Lung microvascular endothelial cell (primary cell): ENCODE results near the gene GPR107. TPM values are rescaled to one million over a fixed set of nuclear protein-coding genes. Genes with fewer than 3 reads are reported as not detected.

Source experiments
- DNase-seq, 2 donors: peaks; one replicate each; pipeline versions ENCODE4 v3.0.0 to v3.0.0-alpha.2; 2010; ENCODE audit warnings: low read depth in 2 of 2
- total RNA-seq: library from RNA; depleted of rRNA; stranded (reverse); fragments of >200 nt; gene quantifications from 2 replicates; pipeline ENCODE4 v1.2.1, GENCODE V29; 2014

GPR107 gene
- total RNA-seq, 1 donor from 2014 or later, result 20.4 TPM

GRCh38 chr9:130182381-130182909 is 128.7 kb downstream of the GPR107 start:
- DNase-seq, result no peak

GRCh38 chr9:130183133-130183762 is 129.5 kb downstream of the GPR107 start:
- peak in 1 of 2 donors; percentile 15 for DNase-seq

DNA sequence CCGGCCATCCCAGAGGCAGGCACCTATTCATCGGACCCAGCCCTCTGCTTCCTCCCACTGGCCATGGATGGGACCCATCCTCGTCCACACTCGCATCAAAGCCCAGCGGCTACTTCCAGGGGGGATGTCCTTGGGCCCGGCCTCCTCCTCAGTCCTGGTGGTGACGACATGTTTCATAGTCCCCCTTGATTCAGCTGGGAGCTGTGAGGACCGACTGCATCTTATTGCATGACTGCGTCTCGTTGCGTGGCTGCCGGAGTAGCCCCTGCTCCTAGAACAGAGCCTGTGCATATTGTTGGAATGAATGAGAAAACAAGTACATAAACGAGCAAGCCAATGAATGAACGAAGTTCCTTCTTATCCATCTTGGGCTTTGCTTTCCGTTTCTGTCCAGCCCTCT is 131.3 kb downstream of the GPR107 start:
- DNase-seq, result no peak

- DNase-seq, result no peak
Observed at GRCh38 chr9:130185490-130186031, 131.9 kb downstream of the GPR107 start.

DNA sequence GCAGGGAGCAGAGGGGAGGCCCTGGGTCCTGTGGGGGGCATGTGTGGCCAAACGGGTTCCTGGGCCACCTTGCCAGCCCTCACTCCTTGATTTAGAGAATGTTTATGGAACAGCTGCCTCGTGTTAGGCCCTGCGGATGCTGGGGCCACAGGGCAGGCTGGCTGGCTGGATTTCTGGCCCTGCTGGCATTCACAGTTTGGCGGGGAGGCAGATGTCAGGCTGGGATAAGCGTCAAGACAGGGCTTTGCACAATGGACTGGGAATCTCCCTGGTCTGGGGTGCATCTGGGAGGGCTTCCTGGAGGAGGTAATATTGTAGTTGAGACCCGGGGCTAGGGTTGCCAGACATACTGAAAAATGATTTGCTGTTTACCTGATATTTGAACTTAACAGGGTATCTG is 132.3 kb downstream of the GPR107 start:
- peak in 1 of 2 donors; percentile 19 for DNase-seq

- DNase-seq, result no peak
Observed at GRCh38 chr9:130186839-130187522, 133.3 kb downstream of the GPR107 start.

- DNase-seq, result no peak
Observed at GRCh38 chr9:130187523-130187846, 133.8 kb downstream of the GPR107 start.

GRCh38 chr9:130188860-130189481 is 135.3 kb downstream of the GPR107 start:
- DNase-seq, result no peak

Other genes starting within 250 kb of the GPR107 start
- 26.8 and 32.7 TPM in 2 replicates for gene TOR1A, start 229.8 kb upstream of the GPR107 start, total RNA-seq
- gene C9orf78, start 218.6 kb upstream of the GPR107 start, total RNA-seq, result 21.6 and 36.5 TPM in 2 replicates
- 5.4 and 8.9 TPM in 2 replicates for gene USP20, start 218.4 kb upstream of the GPR107 start, total RNA-seq
- 30.3 and 51.2 TPM in 2 replicates for gene FNBP1, start 10.7 kb upstream of the GPR107 start, total RNA-seq
- gene NCS1, start 118.5 kb downstream of the GPR107 start, total RNA-seq, result 4.8 and 10.2 TPM in 2 replicates
- gene HMCN2, start 211.9 kb downstream of the GPR107 start, total RNA-seq, result under 0.01 TPM in 1 of 2 replicates, not detected in the other